ENCODE measurements around the gene CNTNAP5.
A peak's percentile ranks its signal among the peaks of the same experiment; 100 is the strongest.

CNTNAP5 gene

GRCh38 chr2:124025171-124025580 lies at the start of gene CNTNAP5:
CNTNAP5 (plus strand) TSS chr2:124025287; CDS start chr2:124025651, 364 bp downstream.
- H3K9ac ChIP-seq (ENCODE audit: low read depth, low read length), result no peak within 1 kb of the TSS

GRCh38 chr2:123976054-123976648 lies 48.9 kb upstream of the CNTNAP5 start:
- no peaks in the 10 kb centered on the region for H3K36me3 ChIP-seq (ENCODE audit: control insufficient read depth, insufficient read depth, low read length)
- H3K27me3 ChIP-seq (ENCODE audit: control insufficient read depth, insufficient read depth, low read length), result no peaks in the 10 kb centered on the region
- H3K4me1 ChIP-seq (ENCODE audit: control insufficient read depth, insufficient read depth, low read length), result no peaks in the 10 kb centered on the region
- no peak overlapping the region for H3K4me3 ChIP-seq (ENCODE audit: low read depth, low read length)
- H3K9me3 ChIP-seq (ENCODE audit: control insufficient read depth, insufficient read depth, low read length), result no peaks in the 10 kb centered on the region
- H3K9ac ChIP-seq (ENCODE audit: low read depth, low read length), result no peak overlapping the region

More at GRCh38 chr2:124025171-124025580, at the start of gene CNTNAP5:
- H3K36me3 ChIP-seq (ENCODE audit: control insufficient read depth, insufficient read depth, low read length), result no peaks in the 10 kb centered on the region
- H3K4me3 ChIP-seq (ENCODE audit: low read depth, low read length), result peak within 1 kb of the TSS; percentile 85
- peaks cover 40% of the 10 kb centered on the region for H3K27me3 ChIP-seq (ENCODE audit: control insufficient read depth, insufficient read depth, low read length)
- H3K9me3 ChIP-seq (ENCODE audit: control insufficient read depth, insufficient read depth, low read length), result no peaks in the 10 kb centered on the region
- no peaks in the 10 kb centered on the region for H3K4me1 ChIP-seq (ENCODE audit: control insufficient read depth, insufficient read depth, low read length)

- Histone ChIP-seq H3K9ac (ENCODE audit: low read depth, low read length) (no peak overlapping the region), H3K27me3 (ENCODE audit: control insufficient read depth, insufficient read depth, low read length) (peaks cover 7% of the 10 kb centered on the region), H3K9me3 (ENCODE audit: control insufficient read depth, insufficient read depth, low read length) (no peaks in the 10 kb centered on the region), H3K36me3 (ENCODE audit: control insufficient read depth, insufficient read depth, low read length) (no peaks in the 10 kb centered on the region), H3K4me1 (ENCODE audit: control insufficient read depth, insufficient read depth, low read length) (no peaks in the 10 kb centered on the region), H3K4me3 (ENCODE audit: low read depth, low read length) (no peak overlapping the region)
These were observed 31.3 kb upstream of the CNTNAP5 start for GRCh38 chr2:123993728-123994323.

GRCh38 chr2:123999681-124000080 lies 25.4 kb upstream of the CNTNAP5 start:
- H3K27me3 ChIP-seq (ENCODE audit: control insufficient read depth, insufficient read depth, low read length), result peaks cover 2% of the 10 kb centered on the region
- H3K4me1 ChIP-seq (ENCODE audit: control insufficient read depth, insufficient read depth, low read length), result no peaks in the 10 kb centered on the region
- H3K4me3 ChIP-seq (ENCODE audit: low read depth, low read length), result no peak overlapping the region
- H3K9me3 ChIP-seq (ENCODE audit: control insufficient read depth, insufficient read depth, low read length), result no peaks in the 10 kb centered on the region
- no peaks in the 10 kb centered on the region for H3K36me3 ChIP-seq (ENCODE audit: control insufficient read depth, insufficient read depth, low read length)
- H3K9ac ChIP-seq (ENCODE audit: low read depth, low read length), result no peak overlapping the region

GRCh38 chr2:124001696-124002430 lies 23.2 kb upstream of the CNTNAP5 start:
- Histone ChIP-seq H3K9me3 (ENCODE audit: control insufficient read depth, insufficient read depth, low read length) (no peaks in the 10 kb centered on the region), H3K36me3 (ENCODE audit: control insufficient read depth, insufficient read depth, low read length) (no peaks in the 10 kb centered on the region), H3K4me1 (ENCODE audit: control insufficient read depth, insufficient read depth, low read length) (no peaks in the 10 kb centered on the region), H3K9ac (ENCODE audit: low read depth, low read length) (no peak overlapping the region), H3K4me3 (ENCODE audit: low read depth, low read length) (no peak overlapping the region), H3K27me3 (ENCODE audit: control insufficient read depth, insufficient read depth, low read length) (no peaks in the 10 kb centered on the region)

DNA sequence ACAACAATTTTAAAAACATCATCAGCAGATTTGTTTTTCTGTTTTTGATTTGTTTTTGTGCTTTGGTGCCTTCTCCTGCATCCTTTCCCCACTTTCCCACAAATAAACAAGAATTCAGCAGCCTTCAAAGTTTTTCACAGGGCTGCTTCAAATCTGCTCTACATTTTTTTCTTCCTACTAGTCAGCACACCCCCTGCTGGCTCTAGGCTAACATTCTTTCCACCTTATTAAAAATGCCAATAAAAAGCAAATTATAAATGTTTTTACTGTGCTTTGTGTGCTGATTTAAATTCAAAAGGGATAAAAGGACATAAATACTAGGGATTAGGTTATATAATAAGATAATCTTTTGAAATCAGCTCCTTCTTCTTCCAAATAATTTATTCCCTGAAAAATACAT lies 6.2 kb upstream of the CNTNAP5 start:
- Histone ChIP-seq H3K9ac (ENCODE audit: low read depth, low read length) (no peak overlapping the region), H3K36me3 (ENCODE audit: control insufficient read depth, insufficient read depth, low read length) (no peaks in the 10 kb centered on the region), H3K4me3 (ENCODE audit: low read depth, low read length) (no peak overlapping the region), H3K9me3 (ENCODE audit: control insufficient read depth, insufficient read depth, low read length) (no peaks in the 10 kb centered on the region), H3K4me1 (ENCODE audit: control insufficient read depth, insufficient read depth, low read length) (no peaks in the 10 kb centered on the region), H3K27me3 (ENCODE audit: control insufficient read depth, insufficient read depth, low read length) (peaks cover 12% of the 10 kb centered on the region)

DNA sequence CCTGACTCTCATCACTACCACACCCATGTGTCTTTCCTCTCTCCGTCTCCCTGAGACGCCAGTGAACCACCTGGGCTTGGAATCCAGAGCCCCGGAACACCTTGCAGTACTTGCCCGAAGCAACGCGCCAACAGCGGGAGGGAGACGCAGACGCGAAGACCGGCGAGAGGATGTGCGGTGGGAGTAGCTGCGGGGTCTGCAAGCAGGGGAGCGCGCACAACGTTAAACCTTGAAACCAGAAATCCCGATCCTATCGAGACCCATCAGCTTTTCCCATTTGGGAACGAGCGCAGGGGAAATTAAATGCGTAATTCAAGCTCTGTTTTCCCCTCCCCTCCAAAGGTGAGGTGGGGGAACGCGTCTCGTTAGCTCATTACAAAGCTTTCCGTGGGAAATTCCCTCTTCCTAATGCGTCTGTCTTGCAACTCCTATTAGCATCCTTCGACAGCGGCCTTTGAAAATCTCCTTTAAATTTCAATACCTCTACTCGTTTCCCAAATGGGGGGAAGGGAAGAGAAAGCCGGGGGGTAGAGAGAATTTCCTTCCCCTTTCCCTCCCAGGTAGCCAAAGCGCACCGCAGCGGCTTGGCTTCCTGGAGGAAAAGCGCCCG lies 421 bp upstream of the CNTNAP5 start:
- no peaks in the 10 kb centered on the region for H3K36me3 ChIP-seq (ENCODE audit: control insufficient read depth, insufficient read depth, low read length)
- peak overlapping the region; percentile 85 for H3K4me3 ChIP-seq (ENCODE audit: low read depth, low read length)
- no peak overlapping the region for H3K9ac ChIP-seq (ENCODE audit: low read depth, low read length)
- no peaks in the 10 kb centered on the region for H3K4me1 ChIP-seq (ENCODE audit: control insufficient read depth, insufficient read depth, low read length)
- H3K9me3 ChIP-seq (ENCODE audit: control insufficient read depth, insufficient read depth, low read length), result no peaks in the 10 kb centered on the region
- H3K27me3 ChIP-seq (ENCODE audit: control insufficient read depth, insufficient read depth, low read length), result peaks cover 40% of the 10 kb centered on the region

- peak overlapping the region; percentile 70 for H3K4me3 ChIP-seq (ENCODE audit: low read depth, low read length)
- H3K9me3 ChIP-seq (ENCODE audit: control insufficient read depth, insufficient read depth, low read length), result no peaks in the 10 kb centered on the region
- no peaks in the 10 kb centered on the region for H3K4me1 ChIP-seq (ENCODE audit: control insufficient read depth, insufficient read depth, low read length)
- H3K27me3 ChIP-seq (ENCODE audit: control insufficient read depth, insufficient read depth, low read length), result peaks cover 40% of the 10 kb centered on the region
- H3K36me3 ChIP-seq (ENCODE audit: control insufficient read depth, insufficient read depth, low read length), result no peaks in the 10 kb centered on the region
- no peak overlapping the region for H3K9ac ChIP-seq (ENCODE audit: low read depth, low read length)
These were observed 876 bp downstream of the CNTNAP5 start for GRCh38 chr2:124025891-124026434.

DNA sequence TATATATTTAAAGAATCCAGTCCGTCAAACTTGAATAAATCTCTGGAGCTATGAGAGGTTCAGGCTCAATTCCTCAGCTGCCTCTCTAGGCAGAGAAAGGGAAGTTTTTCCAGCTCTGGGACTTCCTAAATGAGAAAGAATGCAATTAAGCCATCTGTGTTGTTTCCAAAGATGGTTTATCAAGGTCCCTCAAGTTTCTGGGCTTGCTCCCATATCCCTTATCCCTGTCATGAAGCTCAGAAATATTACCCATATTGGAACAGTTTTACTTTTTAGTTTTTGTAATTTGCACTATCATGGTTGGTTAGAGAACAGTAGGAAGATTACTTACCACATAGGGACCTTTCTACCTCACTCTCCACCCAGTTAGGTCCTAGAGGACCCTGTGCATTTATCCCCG lies 1.4 kb downstream of the CNTNAP5 start:
- no peaks in the 10 kb centered on the region for H3K4me1 ChIP-seq (ENCODE audit: control insufficient read depth, insufficient read depth, low read length)
- peaks cover 40% of the 10 kb centered on the region for H3K27me3 ChIP-seq (ENCODE audit: control insufficient read depth, insufficient read depth, low read length)
- no peaks in the 10 kb centered on the region for H3K36me3 ChIP-seq (ENCODE audit: control insufficient read depth, insufficient read depth, low read length)
- H3K9me3 ChIP-seq (ENCODE audit: control insufficient read depth, insufficient read depth, low read length), result no peaks in the 10 kb centered on the region
- H3K9ac ChIP-seq (ENCODE audit: low read depth, low read length), result no peak overlapping the region
- no peak overlapping the region for H3K4me3 ChIP-seq (ENCODE audit: low read depth, low read length)

- no peak overlapping the region for H3K4me3 ChIP-seq (ENCODE audit: low read depth, low read length)
- H3K9me3 ChIP-seq (ENCODE audit: control insufficient read depth, insufficient read depth, low read length), result no peaks in the 10 kb centered on the region
- H3K36me3 ChIP-seq (ENCODE audit: control insufficient read depth, insufficient read depth, low read length), result no peaks in the 10 kb centered on the region
- H3K4me1 ChIP-seq (ENCODE audit: control insufficient read depth, insufficient read depth, low read length), result no peaks in the 10 kb centered on the region
- H3K27me3 ChIP-seq (ENCODE audit: control insufficient read depth, insufficient read depth, low read length), result peaks cover 40% of the 10 kb centered on the region
- H3K9ac ChIP-seq (ENCODE audit: low read depth, low read length), result no peak overlapping the region
These were observed 2.1 kb downstream of the CNTNAP5 start for GRCh38 chr2:124027182-124027581.

- Histone ChIP-seq H3K4me3 (ENCODE audit: low read depth, low read length) (no peak overlapping the region), H3K27me3 (ENCODE audit: control insufficient read depth, insufficient read depth, low read length) (no peaks in the 10 kb centered on the region), H3K36me3 (ENCODE audit: control insufficient read depth, insufficient read depth, low read length) (no peaks in the 10 kb centered on the region), H3K4me1 (ENCODE audit: control insufficient read depth, insufficient read depth, low read length) (no peaks in the 10 kb centered on the region), H3K9me3 (ENCODE audit: control insufficient read depth, insufficient read depth, low read length) (no peaks in the 10 kb centered on the region), H3K9ac (ENCODE audit: low read depth, low read length) (no peak overlapping the region)
These were observed 7.7 kb downstream of the CNTNAP5 start for GRCh38 chr2:124032799-124033198.

Measured in iPS-15b (cell line).